Measurements from ENCODE around the gene MAFF. TPM values are rescaled to one million over a fixed set of nuclear protein-coding genes. Genes with fewer than 3 reads are reported as not detected.

MAFF gene
- total and polyA plus RNA-seq, 9 of the 15 experiments (the other 6 are each of a cell fraction or from before 2014, with no cell fraction given) = 0.51 to 8.0 (median 5.4) TPM

DNA sequence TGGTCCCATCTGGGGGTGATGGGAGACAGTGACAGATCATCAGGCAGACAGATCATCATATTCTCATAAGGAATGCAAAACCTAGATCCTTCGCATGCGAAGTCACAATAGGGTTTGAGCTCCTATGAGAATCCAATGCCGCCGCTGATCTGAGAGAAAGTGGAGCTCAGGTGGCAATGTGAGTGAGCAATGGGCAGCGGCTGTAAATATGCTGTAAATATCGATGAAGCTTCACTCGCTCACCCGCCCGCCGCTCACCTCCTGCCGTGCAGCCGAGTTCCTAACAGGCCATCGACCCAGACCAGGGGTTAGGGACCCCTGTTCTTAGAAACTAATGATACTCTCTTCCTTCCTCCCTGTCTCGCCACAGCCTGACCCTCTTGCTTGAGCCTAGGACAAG lies 10.7 kb upstream of the MAFF start:
- ATAC-seq (no peak), DNase-seq (ENCODE audit: extremely low read depth in 1 of 4, low spot score in 3 of 4) (no peak), FAIRE-seq (no peak)
- in situ Hi-C loops (cut with MboI) = no loop called here
- Histone ChIP-seq H3K9ac (ENCODE audit: insufficient read depth in 1 of 2, low read depth in 2 of 2, low read length in 2 of 2) (no peak overlapping the region), H4K20me1 (replicated peaks; ENCODE audit: control insufficient read depth, insufficient read depth, low read length) (no peaks in the 10 kb centered on the region), H3K4me1 (replicated peaks in 1 of 2; ENCODE audit: control insufficient read depth in 2 of 2, insufficient read depth in 2 of 2, low read length in 2 of 2) (peaks cover 4 to 8% of the 10 kb centered on the region in 2 experiments; a peak in 3 of 5 replicates), H3K79me2 (ENCODE audit: control insufficient read depth, insufficient read depth, low read length) (no peaks in the 10 kb centered on the region), H3K4me3 (no peak overlapping the region), H3K36me3 (ENCODE audit: control insufficient read depth, insufficient read depth, low read length) (no peaks in the 10 kb centered on the region), H3K9me1 (ENCODE audit: control insufficient read depth, insufficient read depth, low read length) (no peaks in the 10 kb centered on the region), H2AFZ (ENCODE audit: low read depth, low read length) (no peak overlapping the region), H3K27me3 (ENCODE audit: control insufficient read depth in 2 of 2, insufficient read depth in 2 of 2, low read length in 2 of 2) (no peaks in the 10 kb centered on the region), H3K4me2 (ENCODE audit: insufficient read depth, low read length) (no peak overlapping the region), H3K9me3 (replicated peaks; ENCODE audit: control insufficient read depth, insufficient read depth, low read depth, low read length) (no peaks in the 10 kb centered on the region), H3K27ac (ENCODE audit: extremely low read depth, low read depth, low read length) (no peak overlapping the region)
- CTCF ChIA-PET (ENCODE audit: low intra/inter-chr PET ratio) = no interaction called here
- TF ChIP-seq POLR2G (IDR thresholded peaks at IDR 0.05; ENCODE audit: low read depth, low read length) (no peak), MAFF (IDR thresholded peaks at IDR 0.05; ENCODE audit: low read length) (no peak), ZNF224 (CRISPR knock-in tag; IDR thresholded peaks at IDR 0.05) (no peak), BRD9 (IDR thresholded peaks at IDR 0.05; ENCODE audit: low read depth, partially characterized antibody) (no peak), RBM39 (optimal IDR thresholded peaks at IDR 0.05; ENCODE audit: low read depth, low read length) (no peak), ZBTB1 (CRISPR knock-in tag; IDR thresholded peaks at IDR 0.05; ENCODE audit: borderline replicate concordance, low read depth) (no peak)
- TF ChIP-seq, protein P1, sequence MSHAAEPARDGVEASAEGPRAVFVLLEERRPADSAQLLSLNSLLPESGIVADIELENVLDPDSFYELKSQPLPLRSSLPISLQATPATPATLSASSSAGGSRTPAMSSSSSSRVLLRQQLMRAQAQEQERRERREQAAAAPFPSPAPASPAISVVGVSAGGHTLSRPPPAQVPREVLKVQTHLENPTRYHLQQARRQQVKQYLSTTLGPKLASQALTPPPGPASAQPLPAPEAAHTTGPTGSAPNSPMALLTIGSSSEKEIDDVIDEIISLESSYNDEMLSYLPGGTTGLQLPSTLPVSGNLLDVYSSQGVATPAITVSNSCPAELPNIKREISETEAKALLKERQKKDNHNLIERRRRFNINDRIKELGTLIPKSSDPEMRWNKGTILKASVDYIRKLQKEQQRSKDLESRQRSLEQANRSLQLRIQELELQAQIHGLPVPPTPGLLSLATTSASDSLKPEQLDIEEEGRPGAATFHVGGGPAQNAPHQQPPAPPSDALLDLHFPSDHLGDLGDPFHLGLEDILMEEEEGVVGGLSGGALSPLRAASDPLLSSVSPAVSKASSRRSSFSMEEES (CRISPR knock-in tag; IDR thresholded peaks at IDR 0.05) = no peak
- BruUV-seq (replicated peaks) = no TSS peak
- 83% methylated on average over 14 of the region's 14 CpGs for WGBS (ENCODE audit: insufficient coverage, low coverage, missing lambda C conversion rate)
- intact Hi-C loops (cut with micrococcal nuclease) = no loop called here
- POLR2A ChIA-PET = no interaction called here
